Naive B cell (primary cell): ENCODE measurements around the gene ZNF563. TPM values are rescaled to one million over a fixed set of nuclear protein-coding genes. Genes with fewer than 3 reads are reported as not detected.
"Not testable (repeated sequence)": the region's sequence is repeated elsewhere in the genome, so short reads cannot be mapped to it uniquely, and the experiment has no call there.

Experiments
- ATAC-seq, 2 donors: fragments of 150-1000 bp; cut with Tn5 transposase; 2 replicates each; pipeline ENCODE4 v1.10.0; 2021; ENCODE audit warnings: low read depth in 2 of 2, mild to moderate bottlenecking in 2 of 2, moderate library complexity in 2 of 2
- DNase-seq: peaks from one replicate; pipeline ENCODE4 v3.0.0; 2022
- H3K27ac Mint-ChIP-seq, 6 donors: one replicate each; pipeline ENCODE4 v1.8.0; 2020 to 2022; ENCODE audit warnings: mild to moderate bottlenecking in 6 of 6, mixed read lengths in 6 of 6, moderate library complexity in 5 of 6, inconsistent platforms in 2 of 6
- H3K27me3 Mint-ChIP-seq, 3 donors: one replicate each; pipeline ENCODE4 v1.8.0; 2021 to 2022; ENCODE audit warnings: mixed read lengths in 3 of 3, mild to moderate bottlenecking in 1 of 3
- H3K36me3 Mint-ChIP-seq, 2 donors: one replicate each; pipeline ENCODE4 v1.8.0; 2020 to 2022; ENCODE audit warnings: mixed read lengths in 2 of 2, inconsistent platforms in 1 of 2, mild to moderate bottlenecking in 1 of 2
- H3K4me1 Mint-ChIP-seq, 3 donors: one replicate each; pipeline ENCODE4 v1.8.0; 2020 to 2022; ENCODE audit warnings: mixed read lengths in 3 of 3, inconsistent platforms in 1 of 3, mild to moderate bottlenecking in 1 of 3, moderate library complexity in 1 of 3
- H3K4me3 Mint-ChIP-seq, 8 donors: one replicate each; pipeline ENCODE4 v1.8.0; 2020 to 2022; ENCODE audit warnings: mild to moderate bottlenecking in 8 of 8, mixed read lengths in 8 of 8, moderate library complexity in 8 of 8, inconsistent platforms in 2 of 8
- H3K9me3 Mint-ChIP-seq, 7 donors: one replicate each; pipeline ENCODE4 v1.8.0; 2020 to 2022; ENCODE audit warnings: mixed read lengths in 7 of 7, mild to moderate bottlenecking in 5 of 7, inconsistent platforms in 2 of 7, moderate library complexity in 1 of 7
- polyA plus RNA-seq, 6 donors: library from polyadenylated mRNA; unstranded; fragments of 300-500 nt; fragmentation: Illumina TruSeq; gene quantifications; one replicate each; pipeline ENCODE4 v1.2.3, GENCODE V29; 2021; ENCODE audit warnings: low read depth in 6 of 6

ZNF563 gene
- 1 to 10 TPM; 2.6 to 6.0 (median 3.9) TPM for polyA plus RNA-seq

GRCh38 chr19:12333162-12334159 lies at the start of gene ZNF563:
Gene ZNF563, minus strand, starts transcription at chr19:12333633. Its CDS starts 151 bp downstream, at chr19:12333482.
- H3K9me3 Mint-ChIP-seq = no peaks in the 10 kb centered on the region
- H3K27ac Mint-ChIP-seq = peak within 1 kb of the TSS; percentile 93 to 99 (median 96)
- H3K4me3 Mint-ChIP-seq = peak within 1 kb of the TSS; percentile 96 to 100 (median 99)
- ATAC-seq = peak; percentile 89
- peak; percentile 94 for DNase-seq
- H3K4me1 Mint-ChIP-seq = peaks cover 32 to 40% (median 40%) of the 10 kb centered on the region in 3 donors
- H3K36me3 Mint-ChIP-seq = no peaks in the 10 kb centered on the region
- no peaks in the 10 kb centered on the region for H3K27me3 Mint-ChIP-seq

GRCh38 chr19:12380444-12380737 lies 47.0 kb upstream of the ZNF563 start:
- Mint-ChIP-seq H3K27ac (no peak overlapping the region), H3K36me3 (peaks cover 37 to 46% of the 10 kb centered on the region in 2 donors), H3K9me3 (peaks cover 20 to 47% (median 40%) of the 10 kb centered on the region in 7 donors), H3K4me1 (peaks cover 0 to 14% (median 14%) of the 10 kb centered on the region in 3 donors), H3K27me3 (no peaks in the 10 kb centered on the region), H3K4me3 (peak overlapping the region in 1 of 8 donors; percentile 19)
- DNase-seq (no peak), ATAC-seq (no peak)

GRCh38 chr19:12379732-12380443 lies 46.5 kb upstream of the ZNF563 start:
- H3K4me1 Mint-ChIP-seq = peaks cover 0 to 11% (median 10%) of the 10 kb centered on the region in 3 donors
- no peak for ATAC-seq
- no peaks in the 10 kb centered on the region for H3K27me3 Mint-ChIP-seq
- no peak for DNase-seq
- H3K36me3 Mint-ChIP-seq = peaks cover 37 to 46% of the 10 kb centered on the region in 2 donors
- H3K9me3 Mint-ChIP-seq = peaks cover 20 to 47% (median 40%) of the 10 kb centered on the region in 7 donors
- H3K4me3 Mint-ChIP-seq = peak overlapping the region in 1 of 8 donors; percentile 9
- no peak overlapping the region for H3K27ac Mint-ChIP-seq

GRCh38 chr19:12374026-12374425 lies 40.6 kb upstream of the ZNF563 start:
- DNase-seq (no peak), ATAC-seq (no peak)
- H3K4me1 Mint-ChIP-seq = peaks cover 0 to 2% (median 0%) of the 10 kb centered on the region in 3 donors
- no peaks in the 10 kb centered on the region for H3K27me3 Mint-ChIP-seq
- H3K36me3 Mint-ChIP-seq = peaks cover 12 to 25% of the 10 kb centered on the region in 2 donors
- H3K9me3 Mint-ChIP-seq = peaks cover 7 to 24% (median 15%) of the 10 kb centered on the region in 7 donors
- H3K4me3 Mint-ChIP-seq = no peak overlapping the region
- no peak overlapping the region for H3K27ac Mint-ChIP-seq

- Mint-ChIP-seq H3K36me3 (no peaks in the 10 kb centered on the region), H3K27ac (peak within 1 kb of the TSS; percentile 54 to 91 (median 87)), H3K4me1 (peaks cover 16 to 43% (median 30%) of the 10 kb centered on the region in 3 donors), H3K27me3 (no peaks in the 10 kb centered on the region), H3K4me3 (peak within 1 kb of the TSS; percentile 95 to 98 (median 96)), H3K9me3 (peaks cover 0 to 3% (median 0%) of the 10 kb centered on the region in 7 donors)
- DNase-seq (peak; percentile 77), ATAC-seq (peak; percentile 94 to 95)
These were observed 32.1 kb upstream of the ZNF563 start, which contains the start of gene ZNF442 for GRCh38 chr19:12365236-12366162. Gene ZNF442, minus strand, starts transcription at chr19:12365683. Its CDS starts 2,052 bp downstream, at chr19:12363631.

- Mint-ChIP-seq H3K27me3 (no peaks in the 10 kb centered on the region), H3K4me1 (peaks cover 16 to 43% (median 30%) of the 10 kb centered on the region in 3 donors), H3K4me3 (peak overlapping the region; percentile 95 to 98 (median 96)), H3K36me3 (no peaks in the 10 kb centered on the region), H3K9me3 (peaks cover 0 to 3% (median 0%) of the 10 kb centered on the region in 7 donors), H3K27ac (peak overlapping the region in 4 of 6 donors; percentile 54 to 89 (median 78))
- DNase-seq = no peak
- ATAC-seq = no peak
These were observed 31.2 kb upstream of the ZNF563 start for GRCh38 chr19:12364391-12365235.

GRCh38 chr19:12362236-12362635 lies 28.8 kb upstream of the ZNF563 start:
- not testable (repeated sequence) for H3K36me3 Mint-ChIP-seq, H3K4me3 Mint-ChIP-seq, H3K27ac Mint-ChIP-seq, H3K9me3 Mint-ChIP-seq, H3K27me3 Mint-ChIP-seq, DNase-seq, ATAC-seq
- peaks cover 16 to 44% (median 25%) of the 10 kb centered on the region in 3 donors for H3K4me1 Mint-ChIP-seq

GRCh38 chr19:12353375-12353774 lies 19.9 kb upstream of the ZNF563 start:
- no peak for ATAC-seq
- H3K4me1 Mint-ChIP-seq = peaks cover 0 to 2% (median 0%) of the 10 kb centered on the region in 3 donors
- H3K27me3 Mint-ChIP-seq = no peaks in the 10 kb centered on the region
- peaks cover 34 to 36% of the 10 kb centered on the region in 2 donors for H3K36me3 Mint-ChIP-seq
- H3K27ac Mint-ChIP-seq = no peak overlapping the region
- H3K9me3 Mint-ChIP-seq = peaks cover 12 to 60% (median 49%) of the 10 kb centered on the region in 7 donors
- H3K4me3 Mint-ChIP-seq = no peak overlapping the region
- DNase-seq = no peak

GRCh38 chr19:12350890-12351197 lies 17.4 kb upstream of the ZNF563 start:
- DNase-seq (no peak), ATAC-seq (no peak)
- Mint-ChIP-seq H3K27ac (no peak overlapping the region), H3K9me3 (peaks cover 12 to 64% (median 47%) of the 10 kb centered on the region in 7 donors), H3K4me3 (no peak overlapping the region), H3K36me3 (peaks cover 34 to 36% of the 10 kb centered on the region in 2 donors), H3K27me3 (no peaks in the 10 kb centered on the region), H3K4me1 (peaks cover 0 to 5% (median 0%) of the 10 kb centered on the region in 3 donors)

- peaks cover 34 to 36% of the 10 kb centered on the region in 2 donors for H3K36me3 Mint-ChIP-seq
- DNase-seq (no peak), ATAC-seq (no peak)
- peaks cover 0 to 5% (median 0%) of the 10 kb centered on the region in 3 donors for H3K4me1 Mint-ChIP-seq
- H3K4me3 Mint-ChIP-seq = peak overlapping the region in 1 of 8 donors; percentile 32
- H3K9me3 Mint-ChIP-seq = peaks cover 12 to 64% (median 47%) of the 10 kb centered on the region in 7 donors
- no peaks in the 10 kb centered on the region for H3K27me3 Mint-ChIP-seq
- H3K27ac Mint-ChIP-seq = no peak overlapping the region
These were observed 16.9 kb upstream of the ZNF563 start for GRCh38 chr19:12350185-12350889.

GRCh38 chr19:12346896-12347295 lies 13.5 kb upstream of the ZNF563 start:
- H3K9me3 Mint-ChIP-seq = peaks cover 7 to 37% (median 23%) of the 10 kb centered on the region in 7 donors
- H3K27ac Mint-ChIP-seq = no peak overlapping the region
- peaks cover 0 to 5% (median 0%) of the 10 kb centered on the region in 3 donors for H3K4me1 Mint-ChIP-seq
- DNase-seq (peak; percentile 34), ATAC-seq (peak; percentile 72 to 88)
- H3K27me3 Mint-ChIP-seq = no peaks in the 10 kb centered on the region
- peaks cover 17 to 18% of the 10 kb centered on the region in 2 donors for H3K36me3 Mint-ChIP-seq
- H3K4me3 Mint-ChIP-seq = no peak overlapping the region
